Amniotic epithelial cell (primary cell): Measurements from ENCODE around the gene PIK3R2.
"Not testable (repeated sequence)": the region's sequence is repeated elsewhere in the genome, so short reads cannot be mapped to it uniquely, and the experiment has no call there.

Source experiments
- DNase-seq: peaks from one replicate; pipeline ENCODE4 v3.0.0-alpha.2; 2010; ENCODE audit warnings: low read depth

Gene PIK3R2

GRCh38 chr19:18155095-18156087 lies 2.4 kb downstream of the PIK3R2 start:
- DNase-seq: no peak

- no peak for DNase-seq
These were observed 3.3 kb downstream of the PIK3R2 start for GRCh38 chr19:18156268-18156667.

DNA sequence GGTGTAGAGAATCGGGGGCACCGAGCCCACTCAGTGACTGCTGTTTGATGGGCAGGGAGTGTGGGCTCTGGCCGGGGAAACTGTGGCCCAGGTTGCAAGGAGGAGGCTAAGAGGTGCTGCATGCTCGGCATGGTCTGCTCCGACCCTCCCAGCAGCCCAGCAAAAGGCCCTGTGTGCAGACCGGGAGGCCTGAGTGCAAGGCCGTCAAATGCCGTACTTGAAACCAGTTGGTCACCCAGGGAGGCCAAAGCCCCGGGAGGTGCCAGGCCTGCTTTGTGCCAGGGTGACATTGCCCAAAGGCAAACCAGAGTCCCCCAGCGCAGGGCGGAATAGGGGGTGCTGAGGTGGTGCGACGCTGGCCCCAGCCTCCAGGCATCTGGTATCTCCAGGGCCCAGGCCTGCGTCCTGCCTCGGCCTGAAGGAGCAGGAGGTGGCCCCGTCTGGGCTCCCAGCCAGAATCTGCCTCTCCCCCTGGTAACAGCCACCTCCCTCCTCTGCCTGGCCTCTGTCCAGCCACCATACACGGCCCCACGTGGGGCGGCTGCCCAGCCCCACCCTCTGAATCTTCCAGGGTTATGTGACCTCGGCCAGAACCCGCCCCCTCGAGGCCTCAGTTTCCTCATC lies 4.0 kb downstream of the PIK3R2 start:
- peak; percentile 92 for DNase-seq

DNA sequence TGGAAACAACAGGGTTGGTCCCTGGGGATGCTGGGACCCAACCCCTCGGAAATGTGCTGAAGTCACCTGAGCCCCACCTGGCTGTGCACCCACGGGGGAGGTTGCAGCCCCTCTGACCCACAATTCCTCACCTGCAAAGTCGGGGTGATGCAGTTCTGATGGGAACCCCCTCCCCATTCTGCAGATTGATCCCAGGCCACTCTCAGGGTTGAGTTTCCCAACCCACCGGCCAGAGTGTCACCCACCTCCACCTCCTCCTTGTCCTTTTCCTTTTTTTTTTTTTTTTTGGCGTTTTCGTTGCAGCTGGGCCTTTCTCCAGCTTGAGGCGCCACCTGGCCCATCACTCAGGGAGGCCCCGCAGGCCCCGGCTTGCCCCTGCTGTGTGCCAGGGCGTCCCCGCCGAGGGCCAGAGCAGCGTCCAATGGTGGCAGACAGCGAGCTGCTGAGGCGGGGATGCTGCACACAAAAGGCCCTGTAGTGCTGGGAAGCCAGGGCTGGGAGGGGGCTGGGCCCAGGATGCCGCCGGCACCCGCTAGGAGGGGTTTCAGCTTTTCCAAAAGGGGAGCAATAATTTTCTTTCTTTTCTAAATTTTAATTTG lies 4.6 kb downstream of the PIK3R2 start:
- no peak for DNase-seq

DNA sequence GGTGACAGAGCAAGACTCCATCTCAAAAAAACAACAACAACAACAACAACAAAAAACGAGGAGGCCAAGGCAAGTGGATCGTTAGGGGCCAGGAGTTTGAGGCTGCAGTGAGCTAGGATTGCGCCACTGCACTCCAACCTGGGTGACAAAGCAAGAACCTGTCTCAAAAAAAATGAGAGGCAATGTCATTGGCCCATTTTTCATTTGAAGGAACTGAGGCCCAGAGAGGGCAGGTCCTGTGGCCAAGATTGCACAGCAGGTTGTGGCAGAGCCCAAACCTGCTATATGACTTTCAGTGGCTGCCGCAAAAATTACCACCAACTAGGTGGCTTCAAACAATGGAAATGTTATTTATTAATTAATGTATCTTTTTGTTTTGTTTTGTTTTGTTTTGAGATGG lies 5.5 kb downstream of the PIK3R2 start:
- no peak for DNase-seq

DNA sequence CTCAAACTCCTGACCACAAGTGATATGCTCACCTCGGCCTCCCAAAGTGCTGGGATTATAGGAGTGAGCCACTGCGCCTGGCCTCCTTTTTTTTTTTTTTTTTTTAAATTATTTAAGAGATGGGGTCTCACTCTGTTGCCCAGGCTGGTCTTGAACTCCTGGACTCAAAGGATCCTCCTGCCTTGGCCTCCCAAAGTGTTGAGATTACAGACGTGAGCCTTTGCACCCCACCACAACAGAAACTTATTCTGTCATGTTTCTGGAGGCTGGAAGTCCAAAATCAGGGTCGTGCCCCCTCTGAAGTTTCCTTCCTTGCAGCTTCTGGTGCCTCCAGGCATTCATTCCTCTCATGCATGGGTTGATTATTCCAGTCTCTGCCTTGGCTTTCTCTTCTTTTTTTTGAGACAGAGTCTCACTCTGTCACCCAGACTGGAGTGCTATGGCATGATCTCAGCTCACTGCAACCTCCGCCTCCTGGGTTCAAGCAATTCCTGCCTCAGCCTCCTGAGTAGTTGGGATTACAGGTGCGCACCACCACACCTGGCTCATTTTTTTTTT lies 6.2 kb downstream of the PIK3R2 start:
- DNase-seq: not testable (repeated sequence)

DNA sequence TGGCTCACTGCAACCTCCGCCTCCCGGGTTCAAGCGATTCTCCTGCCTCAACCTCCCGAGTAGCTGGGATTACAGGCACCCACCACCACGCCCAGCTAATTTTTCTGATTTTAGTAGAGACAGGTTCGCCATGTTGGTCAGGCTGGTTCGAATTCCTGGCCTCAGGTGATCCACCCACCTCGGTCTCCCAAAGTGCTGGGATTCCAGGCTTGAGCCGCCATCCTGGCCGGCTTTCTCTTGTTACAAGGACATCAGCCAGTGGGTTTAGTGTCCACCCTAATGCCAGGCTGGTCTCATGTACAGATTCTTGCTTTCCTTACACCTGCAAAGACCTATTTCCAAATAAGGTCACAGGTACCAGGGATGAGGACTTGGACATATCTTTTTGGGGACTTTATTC lies 6.8 kb downstream of the PIK3R2 start:
- DNase-seq: no peak

GRCh38 chr19:18160493-18160970 lies 7.6 kb downstream of the PIK3R2 start:
- DNase-seq: no peak

GRCh38 chr19:18160971-18161635 lies 8.1 kb downstream of the PIK3R2 start:
- peak; percentile 30 for DNase-seq

- DNase-seq: no peak
These were observed 8.7 kb downstream of the PIK3R2 start for GRCh38 chr19:18161636-18162002.

GRCh38 chr19:18164072-18164471 lies 11.1 kb downstream of the PIK3R2 start:
- DNase-seq: no peak

- DNase-seq: no peak
These were observed 13.0 kb downstream of the PIK3R2 start for GRCh38 chr19:18165794-18166544.

- DNase-seq: no peak
These were observed 14.0 kb downstream of the PIK3R2 start for GRCh38 chr19:18167011-18167410.

DNA sequence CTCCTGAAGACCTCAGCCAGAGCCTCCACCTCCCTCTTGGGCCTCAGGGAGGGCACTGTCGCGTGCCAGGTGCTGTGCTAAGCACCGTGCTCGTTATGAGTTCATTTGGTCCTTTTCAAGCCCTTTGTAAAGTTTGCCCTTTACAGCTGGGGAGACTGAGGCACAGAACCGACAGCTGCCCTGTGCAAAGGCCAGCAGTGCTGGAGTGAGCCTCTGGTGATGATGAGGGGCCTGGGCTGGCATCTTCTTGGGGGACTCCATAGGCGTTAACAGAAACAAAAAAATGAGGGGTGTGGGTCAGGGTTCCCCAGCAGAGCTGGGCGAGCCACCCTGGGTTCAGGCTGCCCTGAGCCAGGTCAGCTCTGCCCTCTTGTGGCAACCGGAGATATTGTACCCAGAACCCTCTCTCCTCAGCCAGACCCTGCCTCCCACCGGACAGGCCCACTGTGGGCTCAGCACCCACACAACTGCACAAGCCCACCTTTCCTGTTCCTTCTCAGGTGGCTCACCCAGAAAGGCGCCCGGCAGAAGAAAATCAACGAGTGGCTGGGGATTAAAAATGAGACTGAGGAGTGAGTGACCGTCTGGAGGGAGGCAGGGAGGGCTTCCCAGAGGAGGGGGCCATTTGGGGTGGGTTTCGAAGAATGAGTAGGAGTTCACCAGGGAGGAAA lies 15.1 kb downstream of the PIK3R2 start:
- peak; percentile 27 for DNase-seq

DNA sequence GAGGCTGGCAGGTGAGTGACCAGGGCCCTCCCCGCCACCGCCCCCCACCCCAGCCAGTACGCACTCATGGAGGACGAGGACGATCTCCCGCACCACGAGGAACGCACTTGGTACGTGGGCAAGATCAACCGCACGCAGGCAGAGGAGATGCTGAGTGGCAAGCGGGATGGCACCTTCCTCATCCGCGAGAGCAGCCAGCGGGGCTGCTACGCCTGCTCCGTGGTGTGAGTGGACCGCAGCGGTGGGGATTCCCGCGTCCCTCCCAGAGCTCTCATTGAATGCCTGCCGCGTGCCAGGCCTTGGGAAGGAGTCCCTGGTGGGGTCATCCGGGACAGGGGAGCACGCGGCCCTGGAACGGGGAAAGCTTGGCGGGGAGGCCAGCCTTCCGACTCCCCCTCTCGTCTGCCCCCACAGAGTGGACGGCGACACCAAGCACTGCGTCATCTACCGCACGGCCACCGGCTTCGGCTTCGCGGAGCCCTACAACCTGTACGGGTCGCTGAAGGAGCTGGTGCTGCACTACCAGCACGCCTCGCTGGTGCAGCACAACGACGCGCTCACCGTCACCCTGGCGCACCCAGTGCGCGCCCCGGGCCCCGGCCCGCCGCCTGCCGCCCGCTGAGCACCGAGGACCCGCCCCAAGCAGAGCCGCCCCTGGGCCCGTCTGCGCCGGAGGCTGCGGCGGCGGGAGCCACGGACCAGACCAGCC lies 15.9 kb downstream of the PIK3R2 start:
- no peak for DNase-seq

DNA sequence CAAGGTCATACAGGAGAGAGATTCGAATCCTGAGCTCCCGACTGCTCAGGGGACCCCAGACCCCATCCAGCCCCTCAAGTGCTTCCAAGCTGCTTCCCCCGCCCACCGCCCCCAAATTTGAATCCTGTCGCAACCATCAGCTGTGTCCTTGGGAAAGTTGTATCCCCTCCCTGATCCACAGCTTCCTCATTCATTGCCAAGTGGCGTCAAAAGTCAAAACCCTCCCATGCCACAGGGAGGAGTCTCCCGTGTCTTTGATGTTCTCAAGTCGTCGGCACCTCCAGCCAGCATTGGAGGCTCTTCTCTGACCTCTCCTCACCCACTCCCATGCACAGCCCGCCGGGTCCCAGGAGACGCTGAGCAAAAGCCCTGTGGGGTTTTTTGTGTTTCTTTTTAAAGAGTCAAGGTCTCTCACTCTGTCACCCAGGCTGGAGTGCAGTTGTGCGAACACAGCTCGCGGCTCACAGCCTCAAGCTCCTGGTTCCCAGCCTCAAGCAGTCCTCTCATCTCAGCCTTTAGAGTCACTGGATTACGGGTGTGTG lies 17.8 kb downstream of the PIK3R2 start:
- DNase-seq: no peak

- DNase-seq: no peak
These were observed 18.8 kb downstream of the PIK3R2 start for GRCh38 chr19:18171605-18172327.

GRCh38 chr19:18172331-18173053 lies 19.5 kb downstream of the PIK3R2 start:
- no peak for DNase-seq
